Lung (tissue), 12 donors: ENCODE data around the gene TNIK. TPM values are rescaled to one million over a fixed set of nuclear protein-coding genes. Genes with fewer than 3 reads are reported as not detected.

Experiments used
- ATAC-seq: fragments of 200-7000 bp; cut with Tn5 transposase; one replicate; pipeline ENCODE4 v1.9.1; 2020; ENCODE audit warnings: moderate number of reproducible peaks; ENCODE audit not compliant: insufficient read depth, low FRiP score
- DNase-seq, 3 donors: peaks; one replicate each; pipeline ENCODE4 v3.0.0-alpha.2; 2013 to 2017
- H3K27ac ChIP-seq, 2 donors: one replicate each; pipeline ENCODE4 v1.5.1; 2013; ENCODE audit warnings: mild to moderate bottlenecking in 2 of 2, moderate library complexity in 2 of 2, control low read depth in 1 of 2, inconsistent platforms in 1 of 2, low read depth in 1 of 2, low read length in 1 of 2
- H3K27me3 ChIP-seq, 3 donors: one replicate each; pipeline ENCODE4 v1.5.1; 2013; ENCODE audit warnings: low read length in 2 of 3; ENCODE audit not compliant: control insufficient read depth in 3 of 3, insufficient read depth in 3 of 3
- H3K36me3 ChIP-seq, 4 donors: one replicate each; pipeline ENCODE4 v1.5.1; 2013; ENCODE audit warnings: low read length in 4 of 4, mild to moderate bottlenecking in 1 of 4, moderate library complexity in 1 of 4; ENCODE audit not compliant: control insufficient read depth in 4 of 4, insufficient read depth in 4 of 4
- H3K4me1 ChIP-seq, 5 donors: one replicate each; pipeline ENCODE4 v1.5.1; 2013; ENCODE audit warnings: low read length in 5 of 5, mild to moderate bottlenecking in 2 of 5, moderate library complexity in 1 of 5; ENCODE audit not compliant: control insufficient read depth in 5 of 5, insufficient read depth in 5 of 5
- H3K4me3 ChIP-seq: one replicate; pipeline ENCODE4 v1.5.1; 2013; ENCODE audit warnings: mild to moderate bottlenecking, control low read depth, moderate library complexity
- H3K9ac ChIP-seq, 2 donors: one replicate each; pipeline ENCODE4 v1.5.1; 2013; ENCODE audit warnings: low read length in 2 of 2, control low read depth in 1 of 2; ENCODE audit not compliant: insufficient read depth in 1 of 2
- H3K9me3 ChIP-seq, 4 donors: one replicate each; pipeline ENCODE4 v1.5.1; 2013; ENCODE audit warnings: low read length in 3 of 4, mild to moderate bottlenecking in 1 of 4, moderate library complexity in 1 of 4; ENCODE audit not compliant: control insufficient read depth in 4 of 4, insufficient read depth in 3 of 4
- WGBS, 2 donors: extraction: QIAGEN DNeasy Blood & Tissue Kit; methylation state at CpG; one replicate each; pipeline ENCODE4 v1.1.7; 2013; 5-methylcytosine and 5-hydroxymethylcytosine counted together
- polyA plus RNA-seq, 2 donors: library from polyadenylated mRNA; stranded (reverse); fragments of 200-250 nt; gene quantifications; one replicate each; pipeline ENCODE4 v1.2.1, GENCODE V29; 2013
- total RNA-seq, 2 donors: library from RNA; depleted of rRNA in 1 of 2; stranded (reverse); fragments of >200 nt in 1 of 2; gene quantifications; one replicate each; pipeline ENCODE4 v1.2.1, GENCODE V29; 2014 to 2021
- TF ChIP-seq, protein P1 (sequence below): IDR thresholded peaks from 2 replicates; pipeline ENCODE4 v1.5.1; 2012; ENCODE audit warnings: mild to moderate bottlenecking; ENCODE audit errors: control extremely low read depth, extremely low read depth
- donor health status: control.
- donor health status: control.
- donor health status: Bipolar disorder and iron deficiency.
- donor health status: healthy.
- donor health status: DM: yes; HTN: yes; CAD: no.

TNIK gene
- total and polyA plus RNA-seq, 4 donors, result 9.4 to 36.3 (median 14.3) TPM

DNA sequence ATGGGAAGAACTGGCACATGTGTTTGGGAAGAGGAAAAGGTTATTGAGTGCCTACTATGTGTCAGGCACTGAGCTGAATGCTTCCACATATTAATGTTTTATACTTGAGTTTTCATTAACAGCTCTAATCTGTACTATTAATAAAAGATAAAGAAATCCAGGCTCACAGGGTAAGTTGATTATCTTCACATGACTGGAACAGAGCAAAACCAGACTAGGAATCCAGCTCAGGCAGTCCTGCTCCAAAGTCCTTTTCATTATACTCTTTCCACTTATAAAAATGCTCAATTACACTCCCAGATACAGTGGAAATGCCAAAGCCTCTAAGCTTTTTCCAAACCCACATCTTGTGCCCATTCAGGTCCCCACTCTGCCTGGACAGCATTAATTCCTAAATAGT, 97.6 kb downstream of the TNIK start:
- Histone ChIP-seq H3K9me3 (no peaks in the 10 kb centered on the region), H3K9ac (no peak overlapping the region), H3K4me1 (peaks cover 0 to 32% (median 0%) of the 10 kb centered on the region in 5 donors), H3K27me3 (no peaks in the 10 kb centered on the region), H3K4me3 (no peak overlapping the region), H3K36me3 (no peaks in the 10 kb centered on the region), H3K27ac (no peak overlapping the region)
- DNase-seq (no peak), ATAC-seq (no peak)
- TF ChIP-seq, protein P1, sequence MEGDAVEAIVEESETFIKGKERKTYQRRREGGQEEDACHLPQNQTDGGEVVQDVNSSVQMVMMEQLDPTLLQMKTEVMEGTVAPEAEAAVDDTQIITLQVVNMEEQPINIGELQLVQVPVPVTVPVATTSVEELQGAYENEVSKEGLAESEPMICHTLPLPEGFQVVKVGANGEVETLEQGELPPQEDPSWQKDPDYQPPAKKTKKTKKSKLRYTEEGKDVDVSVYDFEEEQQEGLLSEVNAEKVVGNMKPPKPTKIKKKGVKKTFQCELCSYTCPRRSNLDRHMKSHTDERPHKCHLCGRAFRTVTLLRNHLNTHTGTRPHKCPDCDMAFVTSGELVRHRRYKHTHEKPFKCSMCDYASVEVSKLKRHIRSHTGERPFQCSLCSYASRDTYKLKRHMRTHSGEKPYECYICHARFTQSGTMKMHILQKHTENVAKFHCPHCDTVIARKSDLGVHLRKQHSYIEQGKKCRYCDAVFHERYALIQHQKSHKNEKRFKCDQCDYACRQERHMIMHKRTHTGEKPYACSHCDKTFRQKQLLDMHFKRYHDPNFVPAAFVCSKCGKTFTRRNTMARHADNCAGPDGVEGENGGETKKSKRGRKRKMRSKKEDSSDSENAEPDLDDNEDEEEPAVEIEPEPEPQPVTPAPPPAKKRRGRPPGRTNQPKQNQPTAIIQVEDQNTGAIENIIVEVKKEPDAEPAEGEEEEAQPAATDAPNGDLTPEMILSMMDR, result no peak

- H3K4me1 ChIP-seq, result peaks cover 0 to 35% (median 0%) of the 10 kb centered on the region in 5 donors
- ATAC-seq, result no peak
- no peak overlapping the region for H3K9ac ChIP-seq
- H3K4me3 ChIP-seq, result no peak overlapping the region
- WGBS, 2 donors, result 62 to 67% methylated on average over 2 of the region's 2 CpGs
- DNase-seq, result no peak
- H3K27me3 ChIP-seq, result no peaks in the 10 kb centered on the region
- H3K9me3 ChIP-seq, result no peaks in the 10 kb centered on the region
- no peaks in the 10 kb centered on the region for H3K36me3 ChIP-seq
- H3K27ac ChIP-seq, result no peak overlapping the region
- TF ChIP-seq, protein P1, result no peak
Measured at GRCh38 chr3:171358881-171359198, 101.4 kb downstream of the TNIK start.

- DNase-seq, result no peak
- TF ChIP-seq, protein P1, result no peak
- 75 to 77% methylated on average over 10 of the region's 10 CpGs for WGBS, 2 donors
- H3K27me3 ChIP-seq, result no peaks in the 10 kb centered on the region
- peaks cover 0 to 34% (median 0%) of the 10 kb centered on the region in 5 donors for H3K4me1 ChIP-seq
- H3K27ac ChIP-seq, result no peak overlapping the region
- H3K9me3 ChIP-seq, result no peaks in the 10 kb centered on the region
- no peak for ATAC-seq
- no peaks in the 10 kb centered on the region for H3K36me3 ChIP-seq
- no peak overlapping the region for H3K9ac ChIP-seq
- H3K4me3 ChIP-seq, result no peak overlapping the region
Measured at GRCh38 chr3:171358181-171358880, 101.9 kb downstream of the TNIK start.

DNA sequence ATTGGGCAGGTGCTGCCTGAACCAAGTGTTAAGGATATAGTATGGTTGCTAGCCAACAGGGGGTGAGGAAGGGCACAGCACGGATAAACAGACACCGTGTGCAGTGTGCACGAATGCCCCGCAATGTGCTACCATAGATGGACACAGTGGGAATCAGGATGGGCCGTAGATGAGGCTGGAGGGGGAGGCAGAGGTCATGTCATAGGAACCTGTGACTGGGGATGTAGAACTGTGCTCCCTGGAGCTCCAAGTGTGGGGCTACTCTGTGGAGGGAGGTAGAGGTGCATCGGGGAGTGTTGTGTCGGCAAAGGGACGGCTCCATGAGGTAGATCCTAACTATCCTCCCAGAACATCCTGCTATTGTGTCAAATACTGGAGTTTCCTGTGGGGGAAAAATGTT, 102.5 kb downstream of the TNIK start:
- peaks cover 0 to 30% (median 0%) of the 10 kb centered on the region in 5 donors for H3K4me1 ChIP-seq
- H3K4me3 ChIP-seq, result no peak overlapping the region
- H3K9me3 ChIP-seq, result no peaks in the 10 kb centered on the region
- WGBS, 2 donors, result 80 to 90% methylated on average over 8 of the region's 8 CpGs
- TF ChIP-seq, protein P1, result no peak
- H3K27me3 ChIP-seq, result no peaks in the 10 kb centered on the region
- no peak overlapping the region for H3K27ac ChIP-seq
- H3K36me3 ChIP-seq, result no peaks in the 10 kb centered on the region
- ATAC-seq, result no peak
- no peak for DNase-seq
- no peak overlapping the region for H3K9ac ChIP-seq
